Right lung (tissue), 5 donors: Measurements from ENCODE around the gene RNF144A. TPM values are rescaled to one million over a fixed set of nuclear protein-coding genes. Genes with fewer than 3 reads are reported as not detected.
A peak's percentile ranks its signal among the peaks of the same experiment; 100 is the strongest.

Experiments
- DNase-seq, 2 donors: peaks; one replicate each; pipeline ENCODE4 v3.0.0-alpha.2; 2013
- polyA plus RNA-seq, 5 donors: library from polyadenylated mRNA; unstranded; fragments of 120-200 nt; gene quantifications; one replicate each; pipeline versions ENCODE4 v1.2.1 to v1.2.3, GENCODE V29; 2013; ENCODE audit warnings: inconsistent platforms in 1 of 5, low replicate concordance in 1 of 5; ENCODE audit not compliant: insufficient read length in 5 of 5, insufficient read depth in 1 of 5

Gene RNF144A
- polyA plus RNA-seq, 5 donors = 22.8 to 35.4 (median 31.4) TPM

DNA sequence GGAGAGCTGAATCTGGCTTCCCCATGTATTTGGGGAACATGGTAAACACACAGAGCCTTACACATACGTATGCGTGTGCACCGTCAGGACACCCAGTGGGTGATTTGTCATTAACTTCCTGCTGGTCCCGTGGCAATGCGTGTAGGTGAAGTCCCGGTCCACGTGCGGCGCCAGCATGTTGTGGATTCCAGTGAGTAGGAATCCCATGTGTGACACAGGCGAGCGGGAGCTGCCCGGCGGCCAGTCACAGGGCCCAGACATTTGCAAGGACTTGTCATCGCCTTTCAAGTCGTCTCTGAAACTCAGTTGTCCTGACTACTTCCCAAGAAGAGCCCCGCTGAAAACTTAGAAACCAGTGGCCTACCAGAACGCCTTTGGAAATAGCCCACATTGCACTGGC lies 102.0 kb downstream of the RNF144A start:
- no peak for DNase-seq

DNA sequence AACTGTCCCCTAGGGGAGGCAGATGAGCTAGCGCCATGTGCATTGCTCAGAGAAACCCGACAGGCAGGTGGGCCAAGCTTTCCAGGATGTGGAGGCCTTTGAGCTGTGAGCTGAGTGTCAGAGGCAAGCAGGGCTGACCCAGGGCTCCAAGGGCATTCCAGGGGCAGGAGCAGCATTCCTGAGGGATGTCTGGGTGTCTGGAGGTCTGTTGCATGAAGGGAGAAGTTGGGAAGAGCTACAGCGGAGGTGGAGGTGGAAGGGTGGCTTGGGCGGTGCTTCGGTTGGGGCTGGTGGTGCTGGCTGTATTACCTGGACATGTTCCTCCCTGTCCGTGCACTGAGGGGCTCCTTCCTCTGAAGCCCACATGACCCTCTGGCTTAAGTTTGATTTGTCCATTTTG lies 102.8 kb downstream of the RNF144A start:
- no peak for DNase-seq

DNA sequence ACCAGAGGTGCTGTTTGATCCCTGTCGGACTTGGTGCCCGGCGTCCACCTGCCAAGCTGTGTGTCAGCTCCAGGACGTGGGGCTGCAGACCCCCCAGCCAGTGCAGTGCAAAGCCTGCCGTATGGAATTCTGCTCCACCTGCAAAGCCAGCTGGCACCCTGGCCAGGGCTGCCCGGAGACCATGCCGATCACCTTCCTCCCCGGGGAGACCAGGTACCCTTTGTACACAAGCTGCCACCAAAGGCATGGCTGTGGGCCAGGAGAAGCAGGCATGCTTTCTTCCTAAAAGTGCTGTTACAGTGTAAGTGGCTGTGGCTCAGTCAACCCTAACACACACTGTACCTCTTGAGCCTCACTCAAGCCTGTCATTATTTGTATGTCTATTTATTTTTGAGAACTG lies 103.3 kb downstream of the RNF144A start:
- no peak for DNase-seq

DNA sequence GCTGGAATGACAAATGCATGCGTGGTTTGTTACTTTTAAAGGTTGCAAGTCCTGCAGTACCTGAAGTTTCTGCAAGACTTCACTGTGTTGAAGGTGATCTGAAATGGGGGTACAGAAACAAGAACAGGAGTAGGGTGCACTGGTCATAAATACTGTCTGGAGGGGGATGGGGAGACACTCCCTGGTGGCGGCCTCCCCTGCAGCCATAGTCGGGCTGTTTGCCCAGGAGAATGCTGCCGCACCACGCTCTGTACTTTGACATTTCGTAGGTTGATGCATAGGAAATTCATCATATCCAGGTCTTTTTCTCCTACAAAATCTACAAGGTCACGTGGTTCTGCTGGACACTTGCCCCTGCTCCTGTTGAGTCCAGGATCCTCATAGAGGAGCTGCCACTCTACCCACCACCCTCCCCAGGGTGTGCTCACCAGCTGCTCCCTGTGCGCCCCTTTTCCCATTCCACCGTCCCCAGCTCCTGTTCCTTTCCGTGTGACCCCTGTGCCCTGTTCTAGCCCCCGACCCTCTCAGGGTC lies 103.8 kb downstream of the RNF144A start:
- DNase-seq = no peak

DNA sequence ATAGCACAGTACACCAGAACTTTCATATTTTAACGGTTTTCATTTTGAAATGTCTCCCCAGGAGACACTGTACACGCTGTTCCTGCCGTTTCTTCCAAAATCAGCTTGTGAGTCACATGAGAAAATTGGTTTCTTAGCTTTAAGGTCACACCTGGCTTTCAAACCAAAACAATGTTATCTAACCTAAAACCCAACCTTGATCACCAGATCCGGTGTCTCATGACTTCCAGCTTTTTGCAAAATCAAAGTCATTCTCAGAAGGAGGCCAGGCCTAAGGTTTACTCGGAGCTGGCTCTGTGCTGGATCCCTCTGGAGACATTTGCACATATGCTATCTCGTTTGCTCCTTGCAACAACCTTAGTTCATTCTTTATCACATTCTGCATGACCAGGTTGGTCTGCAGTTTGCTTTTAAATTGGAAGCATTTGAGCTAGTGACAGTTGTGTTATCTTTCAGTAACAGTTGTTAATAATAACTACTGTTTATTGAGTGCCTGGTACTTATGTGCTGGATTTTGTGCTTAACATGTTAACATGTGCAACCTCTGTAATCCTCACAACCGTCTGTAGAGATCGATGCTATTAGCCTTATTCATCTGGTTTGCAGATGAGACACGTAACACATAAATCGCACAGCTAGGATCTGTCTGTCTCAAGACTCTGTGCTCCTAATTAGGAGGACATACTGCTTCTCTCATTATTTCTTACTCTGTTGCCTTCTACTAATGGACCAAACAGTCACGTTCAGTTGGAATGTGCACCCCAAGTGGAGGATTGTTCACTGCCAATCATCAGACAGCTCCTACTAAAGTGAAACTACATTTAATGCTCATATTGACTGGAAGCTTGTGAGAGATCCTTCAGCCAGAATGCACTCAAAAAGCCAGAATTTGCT lies 105.5 kb downstream of the RNF144A start:
- no peak for DNase-seq

DNA sequence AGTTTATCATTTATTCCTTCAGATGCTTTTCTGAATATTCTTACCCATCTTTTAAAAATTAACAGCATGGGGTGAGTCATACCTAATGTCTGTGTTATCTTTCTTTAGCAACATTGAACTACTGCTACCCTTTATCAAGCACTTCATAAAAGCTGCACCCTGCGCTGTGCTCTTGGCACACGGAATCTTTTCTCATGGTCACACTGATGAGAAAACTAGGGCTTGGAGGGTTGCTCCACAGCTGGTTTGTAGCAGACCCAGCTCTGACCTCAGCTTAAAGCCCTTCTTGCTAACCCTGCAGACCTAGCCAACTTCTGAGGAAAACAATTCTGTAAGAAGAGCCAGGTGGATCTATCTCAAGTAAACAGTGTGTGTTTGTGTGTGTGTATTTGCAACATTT lies 106.3 kb downstream of the RNF144A start:
- peak in 1 of 2 donors; percentile 68 for DNase-seq

DNA sequence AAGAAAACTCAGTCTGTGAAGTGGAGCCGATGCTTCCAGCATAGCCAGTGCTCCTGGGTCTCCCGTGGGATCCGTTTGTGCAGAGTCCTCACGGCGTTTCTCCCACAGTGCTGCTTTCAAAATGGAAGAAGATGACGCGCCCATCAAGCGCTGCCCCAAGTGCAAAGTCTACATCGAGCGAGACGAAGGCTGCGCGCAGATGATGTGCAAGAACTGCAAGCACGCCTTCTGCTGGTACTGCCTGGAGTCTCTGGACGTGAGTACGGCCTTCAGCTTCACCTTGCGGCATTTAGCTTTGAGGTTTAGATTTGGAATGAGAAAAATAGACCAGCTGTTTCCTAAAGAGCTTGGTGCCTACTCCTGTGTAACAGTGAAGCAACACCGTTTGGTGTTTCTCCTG lies 107.0 kb downstream of the RNF144A start:
- DNase-seq = no peak

DNA sequence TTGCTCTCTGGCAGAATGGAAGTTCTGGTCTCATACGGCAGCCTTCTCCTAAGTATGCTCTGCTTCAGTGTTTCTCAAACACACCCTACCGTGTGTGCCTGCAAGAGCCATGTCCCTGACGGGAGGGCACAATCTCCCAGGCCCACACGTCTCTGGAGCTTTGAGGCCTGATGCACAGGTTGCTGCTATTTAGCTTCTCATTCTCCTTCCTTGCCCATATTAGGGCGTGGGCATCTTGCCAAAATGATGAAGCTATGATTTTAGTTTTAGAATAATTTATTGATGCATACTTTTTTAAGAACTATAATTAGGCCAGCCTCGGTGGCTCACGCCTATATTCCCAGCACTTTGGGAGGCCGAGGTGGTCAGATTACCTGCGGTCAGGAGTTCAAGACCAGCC lies 107.9 kb downstream of the RNF144A start:
- DNase-seq = no peak

DNA sequence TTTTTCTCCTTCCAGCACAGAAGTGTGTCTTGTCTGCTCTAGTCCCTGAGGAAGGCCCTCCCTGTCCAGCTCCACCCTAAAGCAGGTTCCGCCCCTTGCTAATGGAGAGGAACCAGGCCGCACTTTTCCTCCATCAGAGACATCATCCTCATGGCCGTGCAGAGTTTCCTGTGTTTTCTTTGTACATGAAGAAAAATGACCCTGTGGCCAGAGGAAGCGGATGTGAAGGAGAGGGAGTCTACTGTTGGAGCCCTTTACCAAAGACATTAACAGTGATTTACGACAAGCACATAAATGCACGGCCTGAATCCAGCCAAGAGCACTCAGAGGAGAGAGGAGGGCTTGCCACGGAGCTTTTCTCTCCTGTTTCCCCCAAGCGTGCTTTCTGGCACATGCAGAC lies 109.5 kb downstream of the RNF144A start:
- no peak for DNase-seq

DNA sequence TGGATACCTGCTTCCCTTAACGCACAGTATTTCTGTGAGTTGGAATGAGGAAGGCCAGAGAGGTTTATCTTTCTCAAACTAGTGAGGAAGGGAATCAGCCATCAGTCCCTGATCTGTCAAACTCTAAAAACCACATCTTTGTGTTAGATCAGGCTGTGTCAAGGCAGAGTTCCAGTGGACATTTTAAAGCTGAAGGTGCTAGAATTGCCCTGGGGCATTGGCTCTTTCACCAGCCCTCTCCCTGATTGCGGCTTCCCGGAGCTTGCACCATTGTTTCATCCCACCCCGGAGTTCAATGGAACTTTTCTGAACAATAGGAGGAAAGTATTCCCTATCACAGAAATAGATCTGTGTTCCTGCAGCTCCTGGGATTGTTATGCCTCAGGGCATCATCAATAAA lies 110.2 kb downstream of the RNF144A start:
- no peak for DNase-seq

DNA sequence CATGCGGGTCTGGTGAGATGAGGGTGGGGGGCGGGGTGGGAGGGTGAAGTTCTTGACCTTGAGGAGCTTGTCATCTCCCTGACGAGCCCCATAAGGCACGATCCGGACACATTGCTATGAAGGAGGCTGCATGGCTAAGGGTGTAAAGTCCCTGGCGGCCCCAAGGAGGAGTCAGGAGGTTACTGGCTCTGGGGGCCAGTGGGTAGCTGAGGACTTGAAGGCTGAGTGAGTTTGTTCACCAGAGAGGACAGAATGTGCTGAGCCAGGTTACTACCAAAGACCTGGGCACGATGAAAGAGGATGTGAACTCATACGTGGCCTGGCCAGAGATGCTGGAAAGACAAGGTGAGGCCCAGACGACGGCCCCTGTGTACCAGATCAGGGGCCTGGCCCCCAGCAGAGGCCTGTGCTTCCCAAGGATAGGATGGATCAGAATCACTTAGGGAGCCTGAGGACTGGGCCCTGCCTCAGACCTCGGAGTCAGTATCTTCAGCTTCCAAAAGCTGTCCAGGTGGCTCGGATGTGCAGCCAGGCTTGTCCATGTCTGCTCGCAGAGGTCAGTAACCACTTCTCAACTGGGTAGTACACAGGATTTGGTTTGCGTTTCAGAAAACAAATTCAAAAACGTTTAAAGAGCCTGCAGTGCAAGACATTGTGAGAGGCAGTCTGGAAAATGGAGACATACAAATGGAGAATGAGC lies 110.9 kb downstream of the RNF144A start:
- DNase-seq = no peak

DNA sequence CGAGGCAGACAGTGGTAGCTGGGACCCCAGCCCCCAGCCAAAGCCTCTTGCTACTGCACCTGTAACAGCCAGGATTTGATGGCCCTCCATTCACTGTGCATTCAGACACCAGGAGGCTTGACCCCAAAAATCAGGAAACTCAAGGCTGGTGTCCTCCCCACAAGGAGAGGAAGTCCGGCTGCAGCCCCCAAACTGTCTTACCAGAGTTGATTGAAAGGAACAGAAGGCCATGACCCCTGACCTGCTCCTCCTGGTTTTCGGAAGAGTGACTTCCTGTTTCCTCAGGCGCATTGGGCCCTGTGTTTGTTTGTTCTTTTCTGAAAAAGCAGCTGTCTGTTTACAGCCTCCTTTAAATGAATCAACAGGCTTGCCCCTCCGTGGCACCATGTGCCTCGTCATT lies 111.6 kb downstream of the RNF144A start:
- DNase-seq = no peak

DNA sequence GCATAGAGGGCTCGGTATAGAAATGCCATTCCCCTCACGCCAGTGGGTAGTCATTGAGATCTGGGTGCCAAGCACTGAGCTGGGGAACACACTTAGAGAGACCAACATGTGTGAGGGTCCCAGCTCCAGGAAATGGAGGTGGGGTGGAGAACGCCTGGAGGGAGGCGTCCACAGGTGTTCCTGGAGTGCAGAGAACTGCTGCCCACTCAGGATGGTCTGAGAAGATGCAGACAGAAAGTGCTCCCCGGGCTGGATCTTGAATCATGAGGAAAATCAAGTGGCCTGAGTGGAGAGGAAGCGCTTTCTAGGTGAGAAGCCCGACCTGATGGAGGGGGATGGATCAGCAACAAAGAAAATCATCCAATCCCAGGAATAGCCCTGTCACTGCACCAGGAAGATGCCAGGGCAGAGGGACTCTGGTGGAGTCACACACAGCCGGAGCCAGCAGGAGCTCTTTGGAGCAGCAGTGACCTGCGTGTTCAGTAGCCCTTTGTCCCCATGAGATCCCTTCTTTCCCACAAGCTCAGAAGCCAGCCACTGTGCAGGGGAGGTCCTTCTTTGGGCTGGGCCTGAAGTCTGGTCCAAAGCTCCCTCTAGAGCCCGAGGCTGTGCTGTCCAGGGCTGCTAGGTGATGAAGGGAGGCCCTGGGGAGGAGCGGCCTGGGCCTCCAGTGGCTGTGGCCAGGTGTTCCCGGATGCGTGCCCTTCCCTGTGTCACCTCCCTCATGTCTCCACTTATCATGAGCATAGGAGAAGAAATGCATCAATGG lies 112.3 kb downstream of the RNF144A start:
- no peak for DNase-seq

DNA sequence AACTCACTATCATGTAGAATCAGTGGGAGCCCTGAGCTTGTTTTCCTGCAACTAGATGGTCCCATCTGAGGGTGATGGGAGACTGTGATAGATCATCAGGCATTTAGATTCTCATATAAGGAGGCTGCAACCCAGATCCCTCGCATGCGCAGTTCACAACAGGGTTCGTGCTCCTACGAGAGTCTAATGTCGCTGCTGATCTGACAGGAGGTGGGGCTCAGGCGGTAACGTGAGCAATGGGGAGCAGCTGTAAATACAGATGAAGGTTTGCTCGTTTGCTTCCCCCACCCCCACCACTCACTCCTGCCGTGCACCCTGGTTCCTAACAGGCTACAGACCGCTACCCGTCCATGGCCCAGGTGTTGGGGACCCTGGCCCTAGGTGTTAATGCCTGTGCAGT lies 113.6 kb downstream of the RNF144A start:
- DNase-seq = no peak

DNA sequence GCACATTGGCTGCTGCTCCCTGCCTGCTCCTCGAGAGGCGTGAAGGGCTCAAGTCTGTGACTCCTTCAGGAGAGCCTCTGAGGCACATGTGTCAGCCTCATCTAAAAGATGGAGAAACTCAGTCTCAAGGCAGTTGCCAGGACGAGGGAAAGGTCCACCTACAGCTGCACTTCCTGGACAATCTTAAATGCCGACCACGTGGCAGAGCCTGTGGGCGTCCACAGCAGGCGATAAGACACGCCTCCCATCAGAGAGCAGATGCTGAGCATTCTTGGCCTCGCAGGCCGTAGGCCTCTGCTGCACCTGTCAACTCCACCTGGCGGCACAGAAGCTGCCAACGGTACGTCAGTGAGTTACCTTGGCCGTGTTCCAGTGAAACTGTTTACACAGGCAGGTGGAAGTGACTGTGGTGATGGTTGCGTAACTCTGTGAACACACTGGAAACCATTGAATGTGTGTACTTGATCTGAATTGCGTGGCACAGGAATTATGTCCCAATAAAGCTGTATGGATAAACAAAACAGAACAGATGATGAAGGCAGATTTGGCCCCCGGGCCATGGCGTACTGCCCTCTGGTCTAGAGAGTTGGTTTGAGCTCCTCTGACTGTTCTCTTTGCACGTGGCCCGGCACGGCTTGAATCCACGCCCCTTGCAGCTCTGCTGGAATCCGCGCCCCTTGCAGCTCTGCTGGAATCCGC lies 114.5 kb downstream of the RNF144A start:
- DNase-seq = peak; percentile 76 to 78

DNA sequence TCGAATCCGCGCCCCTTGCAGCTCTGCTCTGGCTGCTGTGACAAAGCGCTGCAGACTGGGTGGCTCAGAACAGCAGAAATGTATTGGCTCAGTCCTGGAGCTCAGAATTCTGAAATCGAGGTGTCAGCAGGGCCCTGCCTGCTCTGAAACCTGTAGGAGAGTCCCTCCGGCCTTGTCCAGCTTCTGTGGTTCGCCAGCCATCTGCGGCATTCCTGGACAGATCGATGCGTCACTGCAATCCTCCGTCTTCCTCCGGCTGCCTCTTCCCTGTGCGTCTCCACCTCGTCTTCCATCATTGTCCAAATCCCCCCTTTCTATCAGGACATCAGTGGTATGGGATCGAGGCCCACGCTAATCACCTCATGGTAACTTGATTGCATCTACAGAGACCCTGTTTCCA lies 115.2 kb downstream of the RNF144A start:
- no peak for DNase-seq

DNA sequence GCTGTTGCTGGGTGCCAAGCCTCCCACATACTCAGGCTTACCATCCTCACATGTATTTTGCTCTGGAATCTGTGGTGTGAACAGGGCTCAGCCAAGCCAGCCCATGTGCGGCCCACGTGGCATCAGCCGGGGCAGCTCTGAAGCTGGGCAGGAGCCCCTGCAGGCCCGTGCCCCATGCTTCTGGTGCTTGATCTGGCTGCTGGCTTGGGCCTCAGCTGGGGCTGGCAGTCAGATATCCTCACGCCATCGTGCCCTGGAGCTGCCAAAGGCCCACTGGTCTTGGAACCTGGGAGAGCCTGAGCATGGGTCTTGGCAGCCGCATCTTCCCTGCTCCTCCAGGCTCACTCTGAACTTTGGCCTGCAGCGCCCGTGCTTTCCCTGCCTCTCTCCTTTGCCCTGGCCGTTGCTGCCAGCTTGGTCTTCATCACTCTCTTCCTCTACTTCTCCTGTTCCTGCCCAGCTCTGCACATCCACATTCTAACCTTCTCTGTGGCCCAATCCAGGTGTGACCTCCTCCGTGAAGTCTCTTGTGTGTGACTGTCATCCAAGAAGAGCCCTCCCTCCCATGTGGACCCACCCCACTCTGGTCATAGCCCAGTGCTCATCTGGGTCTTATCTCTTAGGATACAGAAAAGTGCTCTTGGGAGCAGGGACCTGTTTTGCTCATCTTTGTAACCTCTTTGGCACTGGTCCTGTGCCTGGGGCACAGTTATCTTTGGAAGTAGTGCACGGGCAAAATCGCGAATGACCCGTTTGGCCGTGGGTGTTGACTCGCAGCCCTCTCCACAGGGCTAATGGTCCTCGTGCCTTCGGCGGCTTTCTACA lies 116.1 kb downstream of the RNF144A start:
- no peak for DNase-seq

DNA sequence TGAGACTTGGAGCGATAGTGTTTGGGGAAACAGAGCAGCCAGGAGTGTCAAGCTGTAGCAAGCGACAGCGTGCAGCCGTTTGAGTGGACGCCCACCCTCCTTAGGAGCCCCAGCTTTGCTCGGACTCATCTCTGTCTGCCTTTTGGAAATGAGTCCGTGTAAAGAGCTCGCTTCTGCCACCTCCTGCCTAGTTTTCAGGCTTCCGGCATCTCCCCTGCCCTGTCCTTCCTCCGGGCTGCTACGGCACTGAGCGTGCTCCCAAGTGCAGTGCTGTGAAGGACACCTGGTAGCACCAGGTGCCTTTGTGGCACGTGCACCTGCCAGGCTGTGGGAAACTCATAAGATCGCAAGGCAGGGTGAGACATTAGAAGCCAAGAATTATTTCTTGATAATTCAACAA lies 117.1 kb downstream of the RNF144A start:
- DNase-seq = no peak

DNA sequence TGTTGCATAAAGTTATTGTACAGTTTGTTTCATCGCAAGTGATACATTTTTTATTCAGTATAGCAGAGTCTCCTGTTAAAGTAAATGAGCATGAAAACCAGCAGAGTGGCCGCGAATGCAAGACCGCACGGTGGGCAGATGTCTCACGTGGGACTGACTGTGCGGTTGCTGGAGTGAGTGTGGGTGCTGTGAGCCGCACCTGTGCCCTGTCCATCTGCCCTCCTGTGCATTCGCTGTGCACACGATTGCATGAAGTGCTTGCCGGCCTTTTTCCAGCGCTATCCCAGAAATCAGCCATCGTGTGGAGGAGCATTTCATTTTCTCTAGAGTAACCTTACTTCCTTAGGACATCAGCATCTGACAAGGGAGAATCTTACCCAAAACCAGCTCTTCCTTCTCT lies 118.7 kb downstream of the RNF144A start:
- DNase-seq = no peak
